Mesendoderm (in vitro differentiated cells): ENCODE results near the gene HMX2.

ENCODE experiments used
- DNase-seq: peaks from one replicate; pipeline ENCODE4 v3.0.0; 2013
- H2AK5ac ChIP-seq: 2 replicates; pipeline ENCODE4 v1.6.1; 2013; ENCODE audit warnings: low read length, inconsistent platforms
- H2BK120ac ChIP-seq: 2 replicates; pipeline ENCODE4 v1.6.1; 2013; ENCODE audit warnings: low read depth, mild to moderate bottlenecking, low read length, moderate library complexity, mixed read lengths
- H2BK15ac ChIP-seq: replicated peaks from 2 replicates; pipeline ENCODE4 v1.6.1; 2013; ENCODE audit warnings: low read depth, mild to moderate bottlenecking, moderate library complexity
- H2BK5ac ChIP-seq: 2 replicates; pipeline ENCODE4 v1.6.1; 2013; ENCODE audit warnings: low read length, inconsistent platforms
- H3K18ac ChIP-seq: 2 replicates; pipeline ENCODE4 v1.6.1; 2013; ENCODE audit warnings: mild to moderate bottlenecking, low read length, mixed read lengths
- H3K23ac ChIP-seq: one replicate; pipeline ENCODE4 v1.6.1; 2013; ENCODE audit warnings: low read length
- H3K27ac ChIP-seq: 2 replicates; pipeline ENCODE4 v1.5.1; 2013; ENCODE audit warnings: low read depth, mild to moderate bottlenecking, inconsistent platforms, low read length, moderate library complexity
- H3K27me3 ChIP-seq: 2 replicates; pipeline ENCODE4 v1.6.1; 2013; ENCODE audit warnings: low read length, control low read depth, mild to moderate bottlenecking, inconsistent platforms; ENCODE audit not compliant: insufficient read depth, poor library complexity
- H3K36me3 ChIP-seq: 2 replicates; pipeline ENCODE4 v1.6.1; 2013; ENCODE audit warnings: low read length, inconsistent platforms; ENCODE audit not compliant: control insufficient read depth, insufficient read depth
- H3K4ac ChIP-seq: one replicate; pipeline ENCODE4 v1.6.1; 2013; ENCODE audit warnings: low read depth, mild to moderate bottlenecking, low read length, moderate library complexity
- H3K4me1 ChIP-seq: 2 replicates; pipeline ENCODE4 v1.6.1; 2013; ENCODE audit warnings: low read depth, low read length, inconsistent platforms; ENCODE audit not compliant: control insufficient read depth
- H3K4me2 ChIP-seq: 2 replicates; pipeline ENCODE4 v1.6.1; 2013; ENCODE audit warnings: low read length
- H3K4me3 ChIP-seq: 2 replicates; pipeline ENCODE4 v1.5.1; 2013; ENCODE audit warnings: mild to moderate bottlenecking, low read length
- H3K56ac ChIP-seq: one replicate; pipeline ENCODE4 v1.6.1; 2013; ENCODE audit warnings: low read length
- H3K79me1 ChIP-seq: 2 replicates; pipeline ENCODE4 v1.6.1; 2013; ENCODE audit warnings: low read length, inconsistent platforms
- H3K79me2 ChIP-seq: 2 replicates; pipeline ENCODE4 v1.6.1; 2013; ENCODE audit warnings: mild to moderate bottlenecking, low read length; ENCODE audit not compliant: control insufficient read depth, insufficient read depth
- H3K9ac ChIP-seq: 2 replicates; pipeline ENCODE4 v1.6.1; 2013; ENCODE audit warnings: low read length, inconsistent platforms
- H4K5ac ChIP-seq: one replicate; pipeline ENCODE4 v1.6.1; 2013; ENCODE audit warnings: low read length
- H4K8ac ChIP-seq: one replicate; pipeline ENCODE4 v1.6.1; 2013; ENCODE audit warnings: low read depth, mild to moderate bottlenecking, control low read depth, low read length, moderate library complexity
- WGBS: extraction: QIAGEN DNeasy Blood & Tissue Kit; methylation state at CpG from one replicate; pipeline ENCODE4 v1.1.7; 2013; ENCODE audit warnings: low lambda C conversion rate, missing lambda C conversion rate; ENCODE audit not compliant: insufficient coverage; ENCODE audit errors: extremely low coverage; 5-methylcytosine and 5-hydroxymethylcytosine counted together

The HMX2 gene

DNA sequence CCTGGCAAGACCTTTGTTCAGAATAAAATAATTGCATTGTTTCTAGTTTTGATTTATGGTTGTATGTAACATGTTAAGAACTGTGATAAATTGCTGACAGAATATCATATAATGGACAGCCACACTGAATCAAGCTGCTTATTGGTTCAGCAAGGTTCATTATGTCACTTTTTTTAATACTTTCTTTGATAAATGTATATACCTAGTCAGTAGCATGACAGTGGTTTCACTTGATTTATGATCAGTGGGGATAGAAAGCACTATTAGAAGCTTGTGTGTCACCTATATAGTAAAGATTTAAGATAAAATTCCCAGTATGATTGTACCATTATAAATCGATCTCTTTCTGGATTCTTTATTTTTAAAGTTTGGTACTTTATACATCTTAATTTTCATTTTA is 10.7 kb downstream of the HMX2 start:
- H3K4me2 ChIP-seq = no peak overlapping the region
- H3K9ac ChIP-seq = no peak overlapping the region
- no peak overlapping the region for H4K8ac ChIP-seq
- no peaks in the 10 kb centered on the region for H3K27me3 ChIP-seq
- H3K4me1 ChIP-seq = no peaks in the 10 kb centered on the region
- no peak overlapping the region for H3K4ac ChIP-seq
- no peak overlapping the region for H2BK5ac ChIP-seq
- peaks cover 10% of the 10 kb centered on the region for H3K79me1 ChIP-seq
- H3K4me3 ChIP-seq = no peak overlapping the region
- H3K36me3 ChIP-seq = peaks cover 10% of the 10 kb centered on the region
- H2BK120ac ChIP-seq = no peak overlapping the region
- H3K27ac ChIP-seq = no peak overlapping the region
- H3K23ac ChIP-seq = no peak overlapping the region
- H4K5ac ChIP-seq = no peak overlapping the region
- WGBS = no CpG with 5 or more reads among the region's 1 CpG
- H3K56ac ChIP-seq = no peak overlapping the region
- no peak overlapping the region for H2AK5ac ChIP-seq
- no peak overlapping the region for H2BK15ac ChIP-seq
- no peak overlapping the region for H3K18ac ChIP-seq
- DNase-seq = no peak
- peaks cover 38% of the 10 kb centered on the region for H3K79me2 ChIP-seq

- Histone ChIP-seq H3K27ac (no peak overlapping the region), H2BK15ac (no peak overlapping the region), H3K4ac (no peak overlapping the region), H3K9ac (no peak overlapping the region), H3K79me2 (peaks cover 30% of the 10 kb centered on the region), H2BK120ac (no peak overlapping the region), H3K56ac (no peak overlapping the region), H3K79me1 (peaks cover 10% of the 10 kb centered on the region), H3K23ac (no peak overlapping the region), H3K36me3 (peaks cover 10% of the 10 kb centered on the region), H4K8ac (no peak overlapping the region), H3K4me3 (no peak overlapping the region), H2BK5ac (no peak overlapping the region), H4K5ac (no peak overlapping the region), H3K27me3 (no peaks in the 10 kb centered on the region), H3K4me1 (no peaks in the 10 kb centered on the region), H2AK5ac (no peak overlapping the region), H3K18ac (no peak overlapping the region), H3K4me2 (no peak overlapping the region)
- DNase-seq = no peak
- WGBS = no CpG with 5 or more reads among the region's 11 CpGs
Observed at GRCh38 chr10:123160311-123160980, 12.5 kb downstream of the HMX2 start.

DNA sequence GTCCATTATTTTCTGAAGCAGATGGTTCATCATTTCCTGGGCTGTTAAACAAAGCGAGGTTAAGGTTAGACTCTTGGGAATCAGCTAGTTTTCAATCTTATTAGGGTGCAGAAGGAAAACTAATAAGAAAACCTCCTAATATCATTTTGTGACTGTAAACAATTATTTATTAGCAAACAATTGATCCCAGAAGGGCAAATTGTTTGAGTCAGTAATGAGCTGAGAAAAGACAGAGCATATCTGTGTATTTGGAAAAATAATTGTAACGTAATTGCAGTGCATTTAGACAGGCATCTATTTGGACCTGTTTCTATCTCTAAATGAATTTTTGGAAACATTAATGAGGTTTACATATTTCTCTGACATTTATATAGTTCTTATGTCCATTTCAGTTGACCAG is 16.4 kb downstream of the HMX2 start:
- peaks cover 7% of the 10 kb centered on the region for H3K36me3 ChIP-seq

GRCh38 chr10:123165445-123166072 is 17.6 kb downstream of the HMX2 start:
- Histone ChIP-seq H3K79me1 (peaks cover 15% of the 10 kb centered on the region), H4K5ac (no peak overlapping the region), H3K27ac (no peak overlapping the region), H3K27me3 (peaks cover 2% of the 10 kb centered on the region), H3K9ac (no peak overlapping the region), H3K18ac (no peak overlapping the region), H4K8ac (no peak overlapping the region), H3K4me2 (no peak overlapping the region), H3K36me3 (peaks cover 7% of the 10 kb centered on the region), H3K4ac (no peak overlapping the region), H3K4me1 (no peaks in the 10 kb centered on the region), H2BK120ac (no peak overlapping the region), H2BK15ac (no peak overlapping the region), H3K4me3 (no peak overlapping the region), H2BK5ac (no peak overlapping the region), H3K56ac (no peak overlapping the region), H3K23ac (no peak overlapping the region), H2AK5ac (no peak overlapping the region), H3K79me2 (peaks cover 2% of the 10 kb centered on the region)
- WGBS = no CpG with 5 or more reads among the region's 4 CpGs
- DNase-seq = peak; percentile 24

More for the DNA sequence above, 16.4 kb downstream of the HMX2 start:
- no peak overlapping the region for H3K56ac ChIP-seq
- no peak overlapping the region for H3K4me2 ChIP-seq
- no peak overlapping the region for H3K4me3 ChIP-seq
- H2AK5ac ChIP-seq = no peak overlapping the region
- no peak for DNase-seq
- H3K4ac ChIP-seq = no peak overlapping the region
- H2BK120ac ChIP-seq = no peak overlapping the region
- H2BK15ac ChIP-seq = no peak overlapping the region
- peaks cover 17% of the 10 kb centered on the region for H3K79me1 ChIP-seq
- no peak overlapping the region for H3K9ac ChIP-seq
- no peak overlapping the region for H4K8ac ChIP-seq
- no peak overlapping the region for H4K5ac ChIP-seq
- no peak overlapping the region for H3K23ac ChIP-seq
- no peak overlapping the region for H3K18ac ChIP-seq
- peaks cover 4% of the 10 kb centered on the region for H3K79me2 ChIP-seq
- no CpG with 5 or more reads among the region's 2 CpGs for WGBS
- H3K27ac ChIP-seq = no peak overlapping the region
- no peak overlapping the region for H2BK5ac ChIP-seq
- H3K27me3 ChIP-seq = peaks cover 2% of the 10 kb centered on the region
- H3K4me1 ChIP-seq = no peaks in the 10 kb centered on the region

- Histone ChIP-seq H3K23ac (no peak overlapping the region), H2AK5ac (no peak overlapping the region), H3K4me3 (no peak overlapping the region), H3K4me1 (no peaks in the 10 kb centered on the region), H2BK120ac (no peak overlapping the region), H3K79me1 (peaks cover 13% of the 10 kb centered on the region), H3K79me2 (no peaks in the 10 kb centered on the region), H3K36me3 (peaks cover 7% of the 10 kb centered on the region), H3K4ac (no peak overlapping the region), H3K4me2 (no peak overlapping the region), H4K5ac (no peak overlapping the region), H2BK5ac (no peak overlapping the region), H3K9ac (no peak overlapping the region), H4K8ac (no peak overlapping the region), H3K27ac (no peak overlapping the region), H2BK15ac (no peak overlapping the region), H3K18ac (no peak overlapping the region), H3K56ac (no peak overlapping the region), H3K27me3 (peaks cover 2% of the 10 kb centered on the region)
- WGBS = no CpG with 5 or more reads among the region's 2 CpGs
- no peak for DNase-seq
Observed at GRCh38 chr10:123166618-123167017, 18.7 kb downstream of the HMX2 start.
